ENCODE results near the gene FOXP4. TPM values are rescaled to one million over a fixed set of nuclear protein-coding genes. Genes with fewer than 3 reads are reported as not detected.

Gene FOXP4
- total RNA-seq, 1 experiment from 2014 or later, result 32.3 TPM

DNA sequence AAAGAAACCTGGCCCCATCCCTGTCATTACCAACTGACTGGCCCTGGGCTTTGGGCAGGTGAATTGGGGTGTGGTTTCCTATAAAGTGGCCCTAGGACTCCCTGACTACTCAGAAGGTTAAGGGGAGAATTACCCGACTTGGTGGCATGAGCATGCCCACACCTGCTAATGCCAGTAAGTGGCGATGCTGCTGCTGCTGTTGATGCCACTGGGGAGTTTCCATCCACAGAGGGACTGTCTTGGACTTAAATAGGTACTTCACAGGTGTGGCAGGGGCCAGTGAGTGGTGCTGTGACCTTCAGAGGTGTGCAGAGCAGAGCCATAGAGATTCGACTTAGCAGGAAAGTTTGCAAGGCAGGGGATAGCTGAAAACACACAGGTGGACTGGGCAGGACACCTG lies 59.5 kb downstream of the FOXP4 start (continued):
- TF ChIP-seq, protein P1, sequence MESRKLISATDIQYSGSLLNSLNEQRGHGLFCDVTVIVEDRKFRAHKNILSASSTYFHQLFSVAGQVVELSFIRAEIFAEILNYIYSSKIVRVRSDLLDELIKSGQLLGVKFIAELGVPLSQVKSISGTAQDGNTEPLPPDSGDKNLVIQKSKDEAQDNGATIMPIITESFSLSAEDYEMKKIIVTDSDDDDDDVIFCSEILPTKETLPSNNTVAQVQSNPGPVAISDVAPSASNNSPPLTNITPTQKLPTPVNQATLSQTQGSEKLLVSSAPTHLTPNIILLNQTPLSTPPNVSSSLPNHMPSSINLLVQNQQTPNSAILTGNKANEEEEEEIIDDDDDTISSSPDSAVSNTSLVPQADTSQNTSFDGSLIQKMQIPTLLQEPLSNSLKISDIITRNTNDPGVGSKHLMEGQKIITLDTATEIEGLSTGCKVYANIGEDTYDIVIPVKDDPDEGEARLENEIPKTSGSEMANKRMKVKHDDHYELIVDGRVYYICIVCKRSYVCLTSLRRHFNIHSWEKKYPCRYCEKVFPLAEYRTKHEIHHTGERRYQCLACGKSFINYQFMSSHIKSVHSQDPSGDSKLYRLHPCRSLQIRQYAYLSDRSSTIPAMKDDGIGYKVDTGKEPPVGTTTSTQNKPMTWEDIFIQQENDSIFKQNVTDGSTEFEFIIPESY (IDR thresholded peaks at IDR 0.05; ENCODE audit: extremely low read depth, insufficient replicate concordance, low read length), result no peak

DNA sequence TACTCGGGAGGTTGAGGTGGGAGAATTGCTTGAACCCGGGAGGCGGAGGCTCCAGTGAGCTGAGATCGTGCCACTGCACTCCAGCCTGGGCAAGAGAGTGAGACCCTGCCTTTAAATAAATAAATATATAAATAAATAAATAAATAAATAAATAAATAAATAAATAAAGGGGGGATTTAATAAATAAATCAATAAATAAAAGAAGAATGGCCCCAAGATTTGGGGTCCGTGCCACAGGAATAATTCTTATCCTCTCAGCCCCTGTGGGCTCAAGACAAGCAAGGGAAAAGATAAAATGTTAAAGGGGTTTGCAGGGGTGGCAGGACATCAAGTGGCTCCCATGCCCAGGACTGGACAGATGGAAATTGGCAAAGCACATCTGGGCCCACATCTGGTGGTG lies 60.9 kb downstream of the FOXP4 start:
- Histone ChIP-seq H3K27ac (ENCODE audit: low read depth, low read length) (no peak overlapping the region), H3K36me3 (ENCODE audit: control insufficient read depth in 1 of 2, insufficient read depth in 2 of 2, low read length in 2 of 2) (no peaks in the 10 kb centered on the region), H3K9ac (ENCODE audit: low read length) (no peak overlapping the region), H3K9me2 (ENCODE audit: insufficient read depth) (no peaks in the 10 kb centered on the region), H3K27me3 (ENCODE audit: insufficient read depth, low read length) (no peaks in the 10 kb centered on the region), H3K9me3 (ENCODE audit: control insufficient read depth in 1 of 2, insufficient read depth in 1 of 2, low read depth in 1 of 2, low read length in 2 of 2) (no peaks in the 10 kb centered on the region), H3K4me3 (replicated peaks in 1 of 2; ENCODE audit: low read depth in 1 of 2, low read length in 2 of 2) (no peak overlapping the region), H2AFZ (ENCODE audit: low read depth, low read length, poor library complexity, severe bottlenecking) (no peak overlapping the region), H3K4me1 (ENCODE audit: control insufficient read depth in 1 of 2, insufficient read depth in 2 of 2, low read length in 2 of 2) (peaks cover 3 to 12% of the 10 kb centered on the region in 2 experiments; a peak in 3 of 4 replicates), H3K79me2 (ENCODE audit: insufficient read depth, low read length) (no peaks in the 10 kb centered on the region), H4K20me1 (ENCODE audit: insufficient read depth) (no peaks in the 10 kb centered on the region), H3K4me2 (ENCODE audit: low read length) (no peak overlapping the region)
- RAD21 ChIA-PET (ENCODE audit: low non-redundant PET in 1 of 2, low total read pairs in 2 of 2, uncharacterized antibody in 2 of 2, unreplicated experiment in 2 of 2), result no interaction called here
- no peak for ATAC-seq
- POLR2A ChIA-PET, result no interaction called here
- DNase-seq (ENCODE audit: low read depth, low spot score), result no peak
- intact Hi-C loops (cut with micrococcal nuclease), result loop anchor here (10.0 kb wide), 1 partner anchor 168 kb away; the partner anchor contains the start of gene FRS3
- CTCF ChIA-PET, result no interaction called here
- TF ChIP-seq SIN3A (IDR thresholded peaks at IDR 0.05; ENCODE audit: low read depth), result no peak
- no peak for TF ChIP-seq RAD21 (IDR thresholded peaks at IDR 0.05; ENCODE audit: low read depth)
- TF ChIP-seq, protein P2, sequence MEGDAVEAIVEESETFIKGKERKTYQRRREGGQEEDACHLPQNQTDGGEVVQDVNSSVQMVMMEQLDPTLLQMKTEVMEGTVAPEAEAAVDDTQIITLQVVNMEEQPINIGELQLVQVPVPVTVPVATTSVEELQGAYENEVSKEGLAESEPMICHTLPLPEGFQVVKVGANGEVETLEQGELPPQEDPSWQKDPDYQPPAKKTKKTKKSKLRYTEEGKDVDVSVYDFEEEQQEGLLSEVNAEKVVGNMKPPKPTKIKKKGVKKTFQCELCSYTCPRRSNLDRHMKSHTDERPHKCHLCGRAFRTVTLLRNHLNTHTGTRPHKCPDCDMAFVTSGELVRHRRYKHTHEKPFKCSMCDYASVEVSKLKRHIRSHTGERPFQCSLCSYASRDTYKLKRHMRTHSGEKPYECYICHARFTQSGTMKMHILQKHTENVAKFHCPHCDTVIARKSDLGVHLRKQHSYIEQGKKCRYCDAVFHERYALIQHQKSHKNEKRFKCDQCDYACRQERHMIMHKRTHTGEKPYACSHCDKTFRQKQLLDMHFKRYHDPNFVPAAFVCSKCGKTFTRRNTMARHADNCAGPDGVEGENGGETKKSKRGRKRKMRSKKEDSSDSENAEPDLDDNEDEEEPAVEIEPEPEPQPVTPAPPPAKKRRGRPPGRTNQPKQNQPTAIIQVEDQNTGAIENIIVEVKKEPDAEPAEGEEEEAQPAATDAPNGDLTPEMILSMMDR (IDR thresholded peaks at IDR 0.05 in 2 of 3, conservative IDR thresholded peaks at IDR 0.05 in 1 of 3; ENCODE audit: borderline replicate concordance in 1 of 3, insufficient read depth in 1 of 3, low read depth in 2 of 3, low read length in 2 of 3), result no peak
- no TSS peak for BruUV-seq (replicated peaks)

Measured in HCT116 (cell line).